HEK293T (cell line): ENCODE data around the gene CAPZA1.

Experiments used
- BHLHE40 ChIP-seq: fragments of 450-650 bp; IDR thresholded peaks from 2 replicates; pipeline ENCODE4 v1.6.1; 2016; ENCODE audit warnings: mild to moderate bottlenecking, moderate library complexity, borderline replicate concordance
- CTBP1 ChIP-seq: fragments of 450-650 bp; IDR thresholded peaks from 2 replicates; pipeline ENCODE4 v1.6.1; 2016; ENCODE audit warnings: borderline replicate concordance
- ELF4 ChIP-seq: fragments of 450-650 bp; IDR thresholded peaks from 2 replicates; pipeline ENCODE4 v1.6.1; 2017; ENCODE audit warnings: antibody characterized with exemption
- FOXA1 ChIP-seq: fragments of 450-650 bp; IDR thresholded peaks from 2 replicates; pipeline ENCODE4 v1.6.1; 2016; ENCODE audit warnings: mild to moderate bottlenecking
- FOXK2 ChIP-seq: fragments of 450-650 bp; IDR thresholded peaks from 2 replicates; pipeline ENCODE4 v1.6.1; 2016; ENCODE audit warnings: mild to moderate bottlenecking
- FOXM1 ChIP-seq: fragments of 450-650 bp; IDR thresholded peaks from 2 replicates; pipeline ENCODE4 v1.6.1; 2017; ENCODE audit warnings: mild to moderate bottlenecking, borderline replicate concordance
- HDGF ChIP-seq: fragments of 450-650 bp; IDR thresholded peaks from 2 replicates; pipeline ENCODE4 v1.6.1; 2017; ENCODE audit warnings: antibody characterized with exemption, borderline replicate concordance
- L3MBTL2 ChIP-seq: fragments of 450-650 bp; conservative IDR thresholded peaks from 2 replicates; pipeline ENCODE4 v1.6.1; 2016; ENCODE audit warnings: mild to moderate bottlenecking
- NFRKB ChIP-seq: fragments of 450-650 bp; IDR thresholded peaks from 2 replicates; pipeline ENCODE4 v1.6.1; 2016; ENCODE audit warnings: mild to moderate bottlenecking, moderate library complexity
- SP1 ChIP-seq: fragments of 450-650 bp; IDR thresholded peaks from 2 replicates; pipeline ENCODE4 v1.6.1; 2017
- SUZ12 ChIP-seq: fragments of 450-650 bp; IDR thresholded peaks from 2 replicates; pipeline ENCODE4 v1.6.1; 2016; ENCODE audit warnings: mild to moderate bottlenecking
- TARDBP ChIP-seq: fragments of 450-650 bp; IDR thresholded peaks from 2 replicates; pipeline ENCODE4 v1.6.1; 2016
- ZNF384 ChIP-seq: fragments of 450-650 bp; IDR thresholded peaks from 2 replicates; pipeline ENCODE4 v1.6.1; 2016
- TF ChIP-seq, protein P1 (sequence below): fragments of 450-650 bp; IDR thresholded peaks from 2 replicates; pipeline ENCODE4 v1.6.1; 2016

DNA sequence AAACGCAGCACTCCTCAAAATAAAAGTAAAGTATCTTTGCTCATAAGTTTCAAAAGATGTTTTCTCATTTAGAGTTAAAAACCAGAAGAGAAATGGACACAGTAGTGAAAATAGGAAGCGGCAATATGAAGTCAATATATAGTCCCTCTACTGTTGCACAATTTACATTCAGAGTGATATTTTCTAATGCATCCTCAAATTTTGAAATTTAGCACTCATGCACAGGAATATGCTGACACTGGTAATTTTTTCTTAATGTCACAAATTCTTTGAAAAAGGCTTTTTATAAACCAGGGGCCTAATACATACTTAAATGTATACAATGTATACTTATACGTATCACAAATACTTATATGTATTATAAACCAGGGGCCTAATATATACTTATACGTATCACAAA, 20.2 kb upstream of the CAPZA1 start:
- no peak for TF ChIP-seq ELF4
- TF ChIP-seq L3MBTL2, result no peak
- no peak for TF ChIP-seq CTBP1
- no peak for TF ChIP-seq SUZ12
- TF ChIP-seq FOXM1, result no peak
- no peak for TF ChIP-seq SP1
- no peak for TF ChIP-seq TARDBP
- TF ChIP-seq NFRKB, result no peak
- TF ChIP-seq FOXK2, result no peak
- TF ChIP-seq BHLHE40, result no peak
- no peak for TF ChIP-seq ZNF384
- TF ChIP-seq HDGF, result no peak
- TF ChIP-seq, protein P1, sequence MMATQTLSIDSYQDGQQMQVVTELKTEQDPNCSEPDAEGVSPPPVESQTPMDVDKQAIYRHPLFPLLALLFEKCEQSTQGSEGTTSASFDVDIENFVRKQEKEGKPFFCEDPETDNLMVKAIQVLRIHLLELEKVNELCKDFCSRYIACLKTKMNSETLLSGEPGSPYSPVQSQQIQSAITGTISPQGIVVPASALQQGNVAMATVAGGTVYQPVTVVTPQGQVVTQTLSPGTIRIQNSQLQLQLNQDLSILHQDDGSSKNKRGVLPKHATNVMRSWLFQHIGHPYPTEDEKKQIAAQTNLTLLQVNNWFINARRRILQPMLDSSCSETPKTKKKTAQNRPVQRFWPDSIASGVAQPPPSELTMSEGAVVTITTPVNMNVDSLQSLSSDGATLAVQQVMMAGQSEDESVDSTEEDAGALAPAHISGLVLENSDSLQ, result no peak
- TF ChIP-seq FOXA1, result no peak
